Fibroblast of lung (primary cell): ENCODE data around the gene C1QTNF8. TPM values are rescaled to one million over a fixed set of nuclear protein-coding genes. Genes with fewer than 3 reads are reported as not detected.

ENCODE experiments used
- DNase-seq, 2 donors: peaks; one replicate each; pipeline versions ENCODE4 v3.0.0 to v3.0.0-alpha.2; 2010; ENCODE audit warnings: low read depth in 2 of 2
- H2AFZ ChIP-seq: 2 replicates; pipeline ENCODE4 v1.5.1; 2012; ENCODE audit warnings: low read length, control low read depth, inconsistent platforms
- H3K27ac ChIP-seq: 2 replicates; pipeline ENCODE4 v1.5.1; 2011; ENCODE audit warnings: low read length, control low read depth; ENCODE audit not compliant: insufficient read depth
- H3K27me3 ChIP-seq: 2 replicates; pipeline ENCODE4 v1.5.1; 2011; ENCODE audit warnings: mild to moderate bottlenecking, low read length; ENCODE audit not compliant: control insufficient read depth, insufficient read depth
- H3K36me3 ChIP-seq: 2 replicates; pipeline ENCODE4 v1.5.1; 2011; ENCODE audit warnings: low read length; ENCODE audit not compliant: control insufficient read depth, insufficient read depth
- H3K4me1 ChIP-seq: 2 replicates; pipeline ENCODE4 v1.5.1; 2011; ENCODE audit warnings: low read length; ENCODE audit not compliant: control insufficient read depth, insufficient read depth; ENCODE audit errors: extremely low read depth
- H3K4me2 ChIP-seq: 2 replicates; pipeline ENCODE4 v1.5.1; 2011; ENCODE audit warnings: low read length, control low read depth; ENCODE audit not compliant: insufficient read depth; ENCODE audit errors: extremely low read depth
- H3K4me3 ChIP-seq, 4 experiments: fragments of 200-600 bp in 1 of 4; sonication (generic) in 1 of 4; replicated peaks in 1 of 4; 2 replicates each; pipeline ENCODE4 v1.5.1; 2011 to 2016; ENCODE audit warnings: low read length in 4 of 4, low read depth in 3 of 4, mild to moderate bottlenecking in 3 of 4, control low read depth in 2 of 4, inconsistent platforms in 1 of 4, mixed read lengths in 1 of 4; ENCODE audit not compliant: insufficient read depth in 1 of 4; ENCODE audit errors: control extremely low read depth in 1 of 4
- H3K79me2 ChIP-seq: 2 replicates; pipeline ENCODE4 v1.5.1; 2012; ENCODE audit warnings: mild to moderate bottlenecking, low read length, inconsistent platforms; ENCODE audit not compliant: control insufficient read depth, insufficient read depth
- H3K9ac ChIP-seq: 2 replicates; pipeline ENCODE4 v1.5.1; 2011; ENCODE audit warnings: mild to moderate bottlenecking, low read length, control low read depth; ENCODE audit not compliant: insufficient read depth
- H3K9me3 ChIP-seq: 2 replicates; pipeline ENCODE4 v1.5.1; 2012; ENCODE audit warnings: low read depth, low read length; ENCODE audit not compliant: control insufficient read depth, insufficient read depth
- H4K20me1 ChIP-seq: 2 replicates; pipeline ENCODE4 v1.5.1; 2011; ENCODE audit warnings: low read length; ENCODE audit not compliant: control insufficient read depth, insufficient read depth; ENCODE audit errors: extremely low read depth
- EZH2 ChIP-seq: IDR thresholded peaks from 2 replicates; pipeline ENCODE4 v1.5.1; 2012; ENCODE audit warnings: low read length, control low read depth, mild to moderate bottlenecking; ENCODE audit errors: missing control alignments
- polyA plus RNA-seq, 2 donors: library from polyadenylated mRNA; depleted of rRNA in 1 of 2; stranded (reverse) in 1 of 2; unstranded in 1 of 2; fragments of >200 nt; gene quantifications; 2 replicates each; pipeline ENCODE4 v1.2.1, GENCODE V29; 2011 to 2012; ENCODE audit warnings: missing spikeins in 1 of 2
- total RNA-seq: library from RNA; depleted of rRNA; stranded (reverse); fragments of >200 nt; gene quantifications from 2 replicates; pipeline ENCODE4 v1.2.1, GENCODE V29; 2014
- TF ChIP-seq, protein P1 (sequence below), 2 donors: IDR thresholded peaks in 1 of 2; conservative IDR thresholded peaks in 1 of 2; 1 replicate in 1 of 2; 2 replicates in 1 of 2; pipeline ENCODE4 v1.5.1; 2011 to 2012; ENCODE audit warnings: low read length in 2 of 2, control low read depth in 1 of 2, inconsistent platforms in 1 of 2, low read depth in 1 of 2, mild to moderate bottlenecking in 1 of 2

The C1QTNF8 gene
- total and polyA plus RNA-seq, 2 donors (not counting 1 experiment from before 2014, with no cell fraction given): not detected

DNA sequence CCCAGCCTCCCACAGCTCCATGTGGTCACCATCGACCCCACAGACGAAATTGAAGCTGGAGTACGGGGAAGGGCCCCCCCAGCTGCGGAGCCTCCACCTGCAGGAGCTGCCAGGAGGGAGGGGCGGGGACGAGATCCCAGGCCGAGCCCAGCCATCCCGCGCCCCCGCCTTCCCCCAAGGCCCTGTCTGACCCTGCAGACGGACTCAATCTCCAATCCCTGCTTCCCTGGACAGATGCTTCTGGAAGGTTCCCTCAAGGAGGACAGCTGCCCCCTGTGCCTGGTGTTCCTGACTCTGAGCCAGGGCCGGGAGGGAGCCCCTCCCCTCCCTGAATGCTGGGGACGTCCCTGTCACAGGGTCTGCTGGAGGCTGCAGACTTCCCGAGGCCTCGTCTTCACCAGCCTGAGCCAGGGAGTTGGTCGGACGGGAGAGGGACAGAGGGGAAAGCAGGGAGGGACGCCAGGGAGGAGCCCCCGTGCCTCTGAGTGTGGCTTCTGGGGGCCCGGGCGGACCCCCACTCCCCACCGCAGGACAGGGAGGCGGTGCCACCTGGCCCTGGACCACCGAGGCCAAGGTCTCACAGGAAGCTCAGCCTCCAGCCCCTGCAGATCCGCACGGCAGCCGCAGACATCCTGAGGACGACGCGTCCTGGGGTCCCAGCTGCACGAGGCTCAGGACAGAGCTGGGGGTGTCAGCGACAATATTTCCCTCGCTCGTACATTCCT is 21.3 kb upstream of the C1QTNF8 start:
- H3K9me3 ChIP-seq: no peaks in the 10 kb centered on the region
- no peak overlapping the region for H3K4me2 ChIP-seq
- no peak for DNase-seq
- H3K4me1 ChIP-seq: no peaks in the 10 kb centered on the region
- H3K27me3 ChIP-seq: no peaks in the 10 kb centered on the region
- no peaks in the 10 kb centered on the region for H3K36me3 ChIP-seq
- no peak overlapping the region for H3K27ac ChIP-seq
- H3K4me3 ChIP-seq: no peak overlapping the region
- no peak overlapping the region for H2AFZ ChIP-seq
- H3K9ac ChIP-seq: no peak overlapping the region
- no peaks in the 10 kb centered on the region for H3K79me2 ChIP-seq
- TF ChIP-seq, protein P1, sequence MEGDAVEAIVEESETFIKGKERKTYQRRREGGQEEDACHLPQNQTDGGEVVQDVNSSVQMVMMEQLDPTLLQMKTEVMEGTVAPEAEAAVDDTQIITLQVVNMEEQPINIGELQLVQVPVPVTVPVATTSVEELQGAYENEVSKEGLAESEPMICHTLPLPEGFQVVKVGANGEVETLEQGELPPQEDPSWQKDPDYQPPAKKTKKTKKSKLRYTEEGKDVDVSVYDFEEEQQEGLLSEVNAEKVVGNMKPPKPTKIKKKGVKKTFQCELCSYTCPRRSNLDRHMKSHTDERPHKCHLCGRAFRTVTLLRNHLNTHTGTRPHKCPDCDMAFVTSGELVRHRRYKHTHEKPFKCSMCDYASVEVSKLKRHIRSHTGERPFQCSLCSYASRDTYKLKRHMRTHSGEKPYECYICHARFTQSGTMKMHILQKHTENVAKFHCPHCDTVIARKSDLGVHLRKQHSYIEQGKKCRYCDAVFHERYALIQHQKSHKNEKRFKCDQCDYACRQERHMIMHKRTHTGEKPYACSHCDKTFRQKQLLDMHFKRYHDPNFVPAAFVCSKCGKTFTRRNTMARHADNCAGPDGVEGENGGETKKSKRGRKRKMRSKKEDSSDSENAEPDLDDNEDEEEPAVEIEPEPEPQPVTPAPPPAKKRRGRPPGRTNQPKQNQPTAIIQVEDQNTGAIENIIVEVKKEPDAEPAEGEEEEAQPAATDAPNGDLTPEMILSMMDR (conservative IDR thresholded peaks at IDR 0.05 in 1 of 2, IDR thresholded peaks at IDR 0.05 in 1 of 2; ENCODE audit: low read depth in 1 of 2, low read length in 2 of 2): no peak
- TF ChIP-seq EZH2: no peak
- H4K20me1 ChIP-seq: no peaks in the 10 kb centered on the region

DNA sequence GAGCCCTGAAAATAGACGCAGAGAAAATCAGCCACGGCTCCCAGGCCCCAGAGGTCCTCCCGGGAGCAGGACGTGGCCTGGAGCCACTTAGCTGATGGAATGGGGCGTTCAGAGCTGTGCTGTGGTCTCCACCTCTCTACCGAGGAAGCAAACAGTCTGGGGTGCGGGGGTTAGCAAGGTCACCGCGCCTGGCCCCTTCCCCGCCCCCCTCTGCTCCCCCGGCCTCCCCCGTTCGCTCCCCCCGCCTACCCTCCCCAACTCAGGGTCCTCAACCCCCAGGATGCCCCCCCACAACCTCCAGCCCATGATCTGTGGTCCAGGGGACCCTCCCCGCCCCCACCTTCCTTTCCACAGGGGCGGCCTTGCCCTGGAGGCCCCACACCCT is 20.6 kb upstream of the C1QTNF8 start:
- H3K9me3 ChIP-seq: no peaks in the 10 kb centered on the region
- no peaks in the 10 kb centered on the region for H3K27me3 ChIP-seq
- H2AFZ ChIP-seq: no peak overlapping the region
- H3K4me1 ChIP-seq: no peaks in the 10 kb centered on the region
- H3K79me2 ChIP-seq: no peaks in the 10 kb centered on the region
- no peak overlapping the region for H3K4me3 ChIP-seq
- TF ChIP-seq EZH2: no peak
- TF ChIP-seq, protein P1 (conservative IDR thresholded peaks at IDR 0.05 in 1 of 2, IDR thresholded peaks at IDR 0.05 in 1 of 2; ENCODE audit: low read depth in 1 of 2, low read length in 2 of 2): no peak
- H3K4me2 ChIP-seq: no peak overlapping the region
- DNase-seq: no peak
- H4K20me1 ChIP-seq: no peaks in the 10 kb centered on the region
- no peaks in the 10 kb centered on the region for H3K36me3 ChIP-seq
- no peak overlapping the region for H3K27ac ChIP-seq
- H3K9ac ChIP-seq: no peak overlapping the region

DNA sequence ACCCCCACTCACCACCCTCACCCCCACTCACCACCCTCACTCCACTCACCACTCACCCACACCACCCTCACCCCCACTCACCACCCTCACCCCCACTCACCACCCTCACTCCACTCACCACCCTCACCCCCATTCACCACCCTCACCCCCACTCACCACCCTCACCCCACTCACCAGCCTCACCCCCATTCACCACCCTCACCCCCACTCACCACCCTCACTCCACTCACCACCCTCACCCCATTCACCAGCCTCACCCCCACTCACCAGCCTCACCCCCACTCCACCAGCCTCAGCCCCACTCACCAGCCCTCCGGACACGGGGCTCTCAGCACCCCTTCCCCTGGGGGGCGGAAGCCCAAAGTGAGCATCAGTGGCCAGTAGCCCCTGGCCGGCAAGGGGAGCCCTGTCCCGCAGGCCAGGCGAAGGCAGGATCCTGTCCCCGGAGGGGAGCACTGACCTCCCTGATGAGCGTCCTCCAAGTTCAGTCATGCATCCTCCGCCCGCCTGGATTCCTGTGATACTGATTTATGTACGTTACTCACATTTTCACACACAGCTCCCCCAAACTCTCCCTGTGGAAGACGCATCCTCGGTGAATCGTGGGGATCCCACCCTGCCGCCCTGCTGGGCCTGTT is 18.0 kb upstream of the C1QTNF8 start:
- H3K27ac ChIP-seq: no peak overlapping the region
- no peak for TF ChIP-seq EZH2
- TF ChIP-seq, protein P1 (conservative IDR thresholded peaks at IDR 0.05 in 1 of 2, IDR thresholded peaks at IDR 0.05 in 1 of 2; ENCODE audit: low read depth in 1 of 2, low read length in 2 of 2): no peak
- H3K4me3 ChIP-seq: no peak overlapping the region
- no peaks in the 10 kb centered on the region for H3K79me2 ChIP-seq
- H2AFZ ChIP-seq: no peak overlapping the region
- H3K9me3 ChIP-seq: no peaks in the 10 kb centered on the region
- no peaks in the 10 kb centered on the region for H4K20me1 ChIP-seq
- H3K36me3 ChIP-seq: no peaks in the 10 kb centered on the region
- DNase-seq: no peak
- H3K4me2 ChIP-seq: no peak overlapping the region
- no peak overlapping the region for H3K9ac ChIP-seq
- H3K4me1 ChIP-seq: no peaks in the 10 kb centered on the region
- peaks cover 2% of the 10 kb centered on the region for H3K27me3 ChIP-seq
